Measurements from ENCODE around the gene OPTC. TPM values are rescaled to one million over a fixed set of nuclear protein-coding genes. Genes with fewer than 3 reads are reported as not detected.

The OPTC gene
- polyA plus RNA-seq, 1 donor from 2014 or later = not detected

DNA sequence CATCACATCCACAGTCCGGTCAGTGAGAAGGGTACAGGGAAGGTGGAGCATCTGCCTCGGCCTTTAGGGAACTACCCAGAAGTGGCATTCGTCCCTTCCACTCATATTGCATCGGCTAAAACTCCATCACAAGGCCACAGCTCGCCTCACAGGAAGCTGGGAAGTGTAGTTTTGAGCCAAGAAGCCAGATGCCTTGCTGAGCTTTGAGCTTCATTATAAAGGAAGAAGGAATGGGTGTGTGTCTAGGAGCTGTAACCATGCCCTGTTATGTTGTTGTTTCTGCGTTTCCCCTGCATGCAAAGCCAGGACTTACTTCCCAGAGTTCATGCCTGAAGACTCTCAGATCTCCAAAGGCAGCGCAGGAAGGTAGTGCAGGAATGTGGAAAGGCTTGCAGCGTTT, 61.1 kb downstream of the OPTC start:
- Histone ChIP-seq H3K9ac (ENCODE audit: low read length) (no peak overlapping the region), H3K4me2 (ENCODE audit: low read length) (no peak overlapping the region), H3K79me2 (replicated peaks; ENCODE audit: insufficient read depth, low read length) (no peaks in the 10 kb centered on the region), H3F3A (ENCODE audit: insufficient read depth, low read length, poor library complexity, severe bottlenecking) (no peaks in the 10 kb centered on the region), H3K9me2 (ENCODE audit: insufficient read depth, low read length) (no peaks in the 10 kb centered on the region), H3K4me3 (ENCODE audit: low read length) (no peak overlapping the region), H4K20me1 (ENCODE audit: insufficient read depth) (no peaks in the 10 kb centered on the region), H3K36me3 (ENCODE audit: insufficient read depth, low read length) (no peaks in the 10 kb centered on the region), H3K27me3 (ENCODE audit: insufficient read depth, low read depth, low read length) (no peaks in the 10 kb centered on the region), H3K9me3 (ENCODE audit: low read length) (no peaks in the 10 kb centered on the region), H2AFZ (ENCODE audit: low read depth, low read length) (no peak overlapping the region), H3K27ac (ENCODE audit: low read length) (no peak overlapping the region)
- TF ChIP-seq EP300 (conservative IDR thresholded peaks at IDR 0.05; ENCODE audit: poor library complexity, severe bottlenecking) (no peak), RAD21 (conservative IDR thresholded peaks at IDR 0.05) (no peak), TAF1 (IDR thresholded peaks at IDR 0.05; ENCODE audit: low read depth) (no peak), POLR2AphosphoS5 (IDR thresholded peaks at IDR 0.05) (no peak), SMC3 (conservative IDR thresholded peaks at IDR 0.05; ENCODE audit: poor library complexity) (no peak), MXI1 (conservative IDR thresholded peaks at IDR 0.05; ENCODE audit: poor library complexity, severe bottlenecking) (no peak), EZH2 (IDR thresholded peaks at IDR 0.05; ENCODE audit: borderline replicate concordance, insufficient read depth, low read length, poor library complexity, severe bottlenecking) (no peak), REST (IDR thresholded peaks at IDR 0.05; ENCODE audit: borderline replicate concordance) (no peak)
- TF ChIP-seq, protein P1, sequence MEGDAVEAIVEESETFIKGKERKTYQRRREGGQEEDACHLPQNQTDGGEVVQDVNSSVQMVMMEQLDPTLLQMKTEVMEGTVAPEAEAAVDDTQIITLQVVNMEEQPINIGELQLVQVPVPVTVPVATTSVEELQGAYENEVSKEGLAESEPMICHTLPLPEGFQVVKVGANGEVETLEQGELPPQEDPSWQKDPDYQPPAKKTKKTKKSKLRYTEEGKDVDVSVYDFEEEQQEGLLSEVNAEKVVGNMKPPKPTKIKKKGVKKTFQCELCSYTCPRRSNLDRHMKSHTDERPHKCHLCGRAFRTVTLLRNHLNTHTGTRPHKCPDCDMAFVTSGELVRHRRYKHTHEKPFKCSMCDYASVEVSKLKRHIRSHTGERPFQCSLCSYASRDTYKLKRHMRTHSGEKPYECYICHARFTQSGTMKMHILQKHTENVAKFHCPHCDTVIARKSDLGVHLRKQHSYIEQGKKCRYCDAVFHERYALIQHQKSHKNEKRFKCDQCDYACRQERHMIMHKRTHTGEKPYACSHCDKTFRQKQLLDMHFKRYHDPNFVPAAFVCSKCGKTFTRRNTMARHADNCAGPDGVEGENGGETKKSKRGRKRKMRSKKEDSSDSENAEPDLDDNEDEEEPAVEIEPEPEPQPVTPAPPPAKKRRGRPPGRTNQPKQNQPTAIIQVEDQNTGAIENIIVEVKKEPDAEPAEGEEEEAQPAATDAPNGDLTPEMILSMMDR (IDR thresholded peaks at IDR 0.05; ENCODE audit: poor library complexity, severe bottlenecking) = no peak

DNA sequence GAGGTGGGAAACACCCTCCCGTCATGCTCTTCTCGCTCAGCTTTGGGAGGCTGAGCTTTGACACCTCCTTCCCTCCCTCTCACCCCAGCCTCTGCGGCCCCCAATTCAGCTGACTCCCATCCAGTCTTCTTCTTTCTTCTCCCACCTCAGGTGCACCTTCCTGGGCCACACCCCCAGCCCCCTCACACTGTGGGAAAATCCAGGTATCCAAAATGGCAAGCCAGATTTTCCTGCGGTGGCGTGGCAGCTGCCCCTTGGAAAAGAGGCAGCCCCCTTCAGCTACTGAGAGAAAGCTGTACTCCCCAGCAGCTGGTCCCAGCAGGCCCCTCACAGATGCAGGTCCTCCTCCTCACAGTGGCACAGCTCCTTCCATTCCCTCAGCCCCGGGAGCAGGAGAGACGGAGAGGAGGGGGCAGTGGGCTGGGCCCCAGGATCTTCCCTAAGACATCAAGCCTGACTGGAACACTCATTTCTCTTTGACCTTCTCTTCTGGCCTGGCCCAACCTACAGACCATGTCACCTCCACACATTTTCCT, 61.6 kb downstream of the OPTC start:
- Histone ChIP-seq H4K20me1 (ENCODE audit: insufficient read depth) (no peaks in the 10 kb centered on the region), H3K9me3 (ENCODE audit: low read length) (no peaks in the 10 kb centered on the region)

More for the DNA sequence above, 61.6 kb downstream of the OPTC start:
- Histone ChIP-seq H3K9ac (ENCODE audit: low read length) (no peak overlapping the region), H3K79me2 (replicated peaks; ENCODE audit: insufficient read depth, low read length) (no peaks in the 10 kb centered on the region), H3F3A (ENCODE audit: insufficient read depth, low read length, poor library complexity, severe bottlenecking) (no peaks in the 10 kb centered on the region), H3K9me2 (ENCODE audit: insufficient read depth, low read length) (no peaks in the 10 kb centered on the region), H3K4me3 (ENCODE audit: low read length) (no peak overlapping the region), H2AFZ (ENCODE audit: low read depth, low read length) (no peak overlapping the region), H3K4me2 (ENCODE audit: low read length) (no peak overlapping the region), H3K27ac (ENCODE audit: low read length) (no peak overlapping the region), H3K27me3 (ENCODE audit: insufficient read depth, low read depth, low read length) (no peaks in the 10 kb centered on the region), H3K36me3 (ENCODE audit: insufficient read depth, low read length) (no peaks in the 10 kb centered on the region)
- TF ChIP-seq TAF1 (IDR thresholded peaks at IDR 0.05; ENCODE audit: low read depth) (no peak), MXI1 (conservative IDR thresholded peaks at IDR 0.05; ENCODE audit: poor library complexity, severe bottlenecking) (no peak), EZH2 (IDR thresholded peaks at IDR 0.05; ENCODE audit: borderline replicate concordance, insufficient read depth, low read length, poor library complexity, severe bottlenecking) (no peak), RAD21 (conservative IDR thresholded peaks at IDR 0.05) (no peak), EP300 (conservative IDR thresholded peaks at IDR 0.05; ENCODE audit: poor library complexity, severe bottlenecking) (no peak), SMC3 (conservative IDR thresholded peaks at IDR 0.05; ENCODE audit: poor library complexity) (no peak), REST (IDR thresholded peaks at IDR 0.05; ENCODE audit: borderline replicate concordance) (no peak), POLR2AphosphoS5 (IDR thresholded peaks at IDR 0.05) (no peak)
- TF ChIP-seq, protein P1 (IDR thresholded peaks at IDR 0.05; ENCODE audit: poor library complexity, severe bottlenecking) = no peak
